Endodermal cell (in vitro differentiated cells): ENCODE data around the gene PACSIN2. TPM values are rescaled to one million over a fixed set of nuclear protein-coding genes. Genes with fewer than 3 reads are reported as not detected.

ENCODE experiments used
- DNase-seq: peaks from one replicate; pipeline ENCODE4 v3.0.0-alpha.2; 2017
- H3K27ac ChIP-seq: 2 replicates; pipeline ENCODE4 v1.5.1; 2013; ENCODE audit warnings: mild to moderate bottlenecking, low read depth, low read length, moderate library complexity
- H3K27me3 ChIP-seq: 2 replicates; pipeline ENCODE4 v1.6.1; 2013; ENCODE audit warnings: mild to moderate bottlenecking, low read length, moderate library complexity; ENCODE audit not compliant: insufficient read depth, control insufficient read depth, poor library complexity, severe bottlenecking
- H3K36me3 ChIP-seq: 2 replicates; pipeline ENCODE4 v1.7.0; 2013; ENCODE audit warnings: mild to moderate bottlenecking, low read length, moderate library complexity; ENCODE audit not compliant: control insufficient read depth, insufficient read depth
- H3K4me1 ChIP-seq: one replicate; pipeline ENCODE4 v1.7.0; 2013; ENCODE audit warnings: low read length; ENCODE audit not compliant: control insufficient read depth, insufficient read depth
- H3K4me3 ChIP-seq: 2 replicates; pipeline ENCODE4 v1.5.1; 2013; ENCODE audit warnings: mild to moderate bottlenecking, low read length, moderate library complexity
- H3K9ac ChIP-seq: 2 replicates; pipeline ENCODE4 v1.6.1; 2013; ENCODE audit warnings: mild to moderate bottlenecking, low read length, moderate library complexity; ENCODE audit not compliant: poor library complexity, severe bottlenecking; ENCODE audit errors: extremely low read depth
- H3K9me3 ChIP-seq: 2 replicates; pipeline ENCODE4 v1.6.1; 2013; ENCODE audit warnings: mild to moderate bottlenecking, low read length, moderate library complexity; ENCODE audit not compliant: control insufficient read depth
- H3K27ac Mint-ChIP-seq: 2 replicates; pipeline ENCODE4 v1.8.0; 2020; ENCODE audit warnings: mixed read lengths
- H3K27me3 Mint-ChIP-seq: 2 replicates; pipeline ENCODE4 v1.8.0; 2021; ENCODE audit warnings: mild to moderate bottlenecking, mixed read lengths; ENCODE audit not compliant: insufficient read depth
- H3K36me3 Mint-ChIP-seq: 2 replicates; pipeline ENCODE4 v1.8.0; 2020; ENCODE audit warnings: low read depth, mixed read lengths
- H3K4me1 Mint-ChIP-seq: 2 replicates; pipeline ENCODE4 v1.8.0; 2020; ENCODE audit warnings: mixed read lengths
- H3K4me3 Mint-ChIP-seq: 2 replicates; pipeline ENCODE4 v1.8.0; 2020; ENCODE audit warnings: mild to moderate bottlenecking, moderate library complexity, mixed read lengths
- H3K9me3 Mint-ChIP-seq: 2 replicates; pipeline ENCODE4 v1.8.0; 2020; ENCODE audit warnings: mild to moderate bottlenecking, mixed read lengths
- WGBS, 2 experiments: methylation state at CpG; one replicate each; pipeline versions ENCODE4 v1.1.5 to v1.1.7; 2013; ENCODE audit warnings: missing lambda C conversion rate in 2 of 2, mixed read lengths in 1 of 2; ENCODE audit not compliant: insufficient coverage in 1 of 2, insufficient read length in 1 of 2; 5-methylcytosine and 5-hydroxymethylcytosine counted together
- total RNA-seq, 2 donors: library from RNA; stranded (reverse); fragmentation: NEBNext Ultra II Directional in 1 of 2; extraction: Animal tissue kit (Norgen Biotek cat#: 25700) in 1 of 2; gene quantifications; 2 replicates in 1 of 2; 3 replicates in 1 of 2; pipeline ENCODE4 v1.2.1, GENCODE V29; 2021
- TF ChIP-seq, protein P1 (sequence below): fragments of 200-600 bp; sonication (generic); conservative IDR thresholded peaks from 2 replicates; pipeline ENCODE4 v1.5.0; 2021; ENCODE audit warnings: antibody characterized with exemption, mild to moderate bottlenecking

Gene PACSIN2
- total RNA-seq, 2 donors from 2014 or later, result 60.7 to 61.4 TPM

DNA sequence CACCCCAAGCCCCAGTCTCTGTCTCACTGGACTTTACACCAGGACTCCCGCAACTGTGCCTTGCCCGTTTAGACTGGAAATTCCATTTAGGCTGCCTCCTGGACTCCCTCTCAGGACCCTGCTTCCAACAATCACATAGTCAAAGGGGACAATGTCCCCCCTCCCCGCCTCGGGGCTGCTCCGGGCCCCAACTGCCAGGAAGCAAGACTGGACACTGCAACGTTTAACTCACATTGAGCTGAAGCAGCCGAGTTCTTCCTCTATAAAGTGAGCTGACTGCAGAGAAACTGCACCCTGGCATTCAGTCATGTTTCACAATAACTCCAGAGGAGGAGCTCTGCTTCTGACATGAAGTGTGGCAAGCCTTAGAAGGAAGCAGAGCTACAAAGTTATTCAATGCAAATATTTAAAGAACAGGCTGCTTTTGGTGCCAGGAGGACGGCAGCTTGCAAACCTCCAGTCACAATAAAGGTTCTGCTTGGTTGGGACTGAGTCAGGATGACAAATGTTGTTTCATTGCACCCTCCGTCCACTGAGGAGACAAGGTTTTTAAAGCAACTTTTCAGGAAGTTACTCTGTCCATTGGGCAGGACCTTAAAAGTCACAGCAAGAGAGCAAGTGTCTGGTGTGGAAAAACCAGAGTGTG is 19.9 kb downstream of the PACSIN2 start:
- Mint-ChIP-seq H3K27me3 (no peaks in the 10 kb centered on the region), H3K9me3 (peaks cover 11% of the 10 kb centered on the region), H3K27ac (peak overlapping the region; percentile 84), H3K36me3 (peaks cover 31% of the 10 kb centered on the region), H3K4me1 (peaks cover 24% of the 10 kb centered on the region), H3K4me3 (no peak overlapping the region)
- H3K9me3 ChIP-seq, result peaks cover 11% of the 10 kb centered on the region
- no peak for DNase-seq
- peak overlapping the region; percentile 25 for H3K27ac ChIP-seq
- H3K36me3 ChIP-seq, result peaks cover 19% of the 10 kb centered on the region
- TF ChIP-seq, protein P1, sequence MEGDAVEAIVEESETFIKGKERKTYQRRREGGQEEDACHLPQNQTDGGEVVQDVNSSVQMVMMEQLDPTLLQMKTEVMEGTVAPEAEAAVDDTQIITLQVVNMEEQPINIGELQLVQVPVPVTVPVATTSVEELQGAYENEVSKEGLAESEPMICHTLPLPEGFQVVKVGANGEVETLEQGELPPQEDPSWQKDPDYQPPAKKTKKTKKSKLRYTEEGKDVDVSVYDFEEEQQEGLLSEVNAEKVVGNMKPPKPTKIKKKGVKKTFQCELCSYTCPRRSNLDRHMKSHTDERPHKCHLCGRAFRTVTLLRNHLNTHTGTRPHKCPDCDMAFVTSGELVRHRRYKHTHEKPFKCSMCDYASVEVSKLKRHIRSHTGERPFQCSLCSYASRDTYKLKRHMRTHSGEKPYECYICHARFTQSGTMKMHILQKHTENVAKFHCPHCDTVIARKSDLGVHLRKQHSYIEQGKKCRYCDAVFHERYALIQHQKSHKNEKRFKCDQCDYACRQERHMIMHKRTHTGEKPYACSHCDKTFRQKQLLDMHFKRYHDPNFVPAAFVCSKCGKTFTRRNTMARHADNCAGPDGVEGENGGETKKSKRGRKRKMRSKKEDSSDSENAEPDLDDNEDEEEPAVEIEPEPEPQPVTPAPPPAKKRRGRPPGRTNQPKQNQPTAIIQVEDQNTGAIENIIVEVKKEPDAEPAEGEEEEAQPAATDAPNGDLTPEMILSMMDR, result no peak
- no peaks in the 10 kb centered on the region for H3K27me3 ChIP-seq
- H3K4me3 ChIP-seq, result no peak overlapping the region
- no peaks in the 10 kb centered on the region for H3K4me1 ChIP-seq
- 84 to 89% methylated on average over 4 to 9 of the region's 9 CpGs for WGBS, 2 experiments
- H3K9ac ChIP-seq, result no peak overlapping the region

DNA sequence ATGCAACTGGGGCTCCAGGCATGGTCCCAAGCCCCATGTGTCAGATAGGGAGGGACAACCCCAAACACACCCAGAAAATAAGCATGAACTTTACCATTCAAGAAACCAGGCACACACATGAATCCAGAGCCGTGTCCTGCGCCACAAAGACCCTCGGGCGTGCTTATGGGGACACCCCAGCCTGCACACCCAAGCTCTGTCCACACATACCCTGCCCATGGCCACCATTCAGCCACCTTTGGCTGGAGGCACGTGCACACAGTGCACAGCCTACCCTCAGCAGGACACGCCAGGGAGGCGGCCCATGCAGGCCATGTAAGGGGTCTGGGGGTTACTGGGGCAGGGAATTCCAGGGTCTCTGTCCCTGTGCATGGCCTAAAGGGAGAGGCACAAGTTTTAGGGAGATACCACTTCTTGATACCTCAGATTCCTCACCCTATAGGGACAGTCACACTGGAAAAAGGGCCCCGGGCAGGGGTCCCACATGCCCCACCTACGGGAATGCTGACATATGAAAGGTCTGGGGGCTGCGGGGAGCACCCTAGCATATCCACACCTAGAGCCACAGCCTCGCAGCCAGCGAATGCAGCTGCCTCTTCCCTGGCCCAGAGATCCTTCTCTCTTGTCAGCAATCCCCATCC is 20.6 kb downstream of the PACSIN2 start:
- peaks cover 7% of the 10 kb centered on the region for H3K9me3 ChIP-seq
- TF ChIP-seq, protein P1, result no peak
- H3K36me3 ChIP-seq, result peaks cover 19% of the 10 kb centered on the region
- no peaks in the 10 kb centered on the region for H3K27me3 Mint-ChIP-seq
- H3K4me3 Mint-ChIP-seq, result no peak overlapping the region
- H3K27me3 ChIP-seq, result no peaks in the 10 kb centered on the region
- peaks cover 11% of the 10 kb centered on the region for H3K9me3 Mint-ChIP-seq
- H3K27ac Mint-ChIP-seq, result peak overlapping the region; percentile 84
- no peaks in the 10 kb centered on the region for H3K4me1 ChIP-seq
- H3K4me3 ChIP-seq, result no peak overlapping the region
- H3K4me1 Mint-ChIP-seq, result peaks cover 24% of the 10 kb centered on the region
- WGBS, 2 experiments, result 97 to 100% methylated on average over 7 to 12 of the region's 12 CpGs
- no peak for DNase-seq
- H3K36me3 Mint-ChIP-seq, result peaks cover 31% of the 10 kb centered on the region
- H3K9ac ChIP-seq, result no peak overlapping the region
- H3K27ac ChIP-seq, result no peak overlapping the region

DNA sequence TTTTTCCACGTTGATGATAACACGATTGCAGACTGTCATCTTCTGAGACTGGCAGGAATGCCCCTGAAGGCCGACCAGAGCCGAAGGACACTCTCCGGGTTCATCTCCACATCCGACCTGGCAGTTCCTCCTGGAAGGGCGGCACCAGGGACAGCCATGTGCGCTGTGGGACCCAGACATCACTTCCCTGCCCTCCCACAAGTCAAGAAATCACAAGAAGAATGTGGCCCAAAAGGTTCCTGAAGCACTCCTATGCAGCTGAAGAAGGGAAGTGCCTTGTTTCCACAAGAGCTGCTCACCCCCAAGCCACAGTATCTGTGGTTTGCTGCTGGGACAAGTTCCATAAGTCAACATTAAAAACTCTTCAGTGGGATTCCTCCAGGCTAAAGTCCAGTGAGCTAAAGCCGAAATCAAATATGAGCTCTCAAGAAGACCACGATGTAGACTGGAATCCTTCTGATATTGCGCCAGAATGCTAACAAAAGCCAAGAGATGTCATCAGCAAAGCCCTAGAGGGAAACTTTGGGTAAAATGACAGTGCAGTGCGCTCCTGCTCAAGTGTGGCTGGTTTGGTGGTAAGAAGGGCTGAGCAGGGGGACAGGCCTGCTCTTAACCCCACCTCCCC is 21.2 kb downstream of the PACSIN2 start:
- WGBS, 2 experiments, result 96 to 97% methylated on average over 10 to 12 of the region's 12 CpGs
- Mint-ChIP-seq H3K27ac (no peak overlapping the region), H3K27me3 (no peaks in the 10 kb centered on the region), H3K9me3 (peaks cover 7% of the 10 kb centered on the region), H3K4me3 (no peak overlapping the region), H3K36me3 (peaks cover 26% of the 10 kb centered on the region), H3K4me1 (peaks cover 24% of the 10 kb centered on the region)
- DNase-seq, result no peak
- Histone ChIP-seq H3K4me1 (no peaks in the 10 kb centered on the region), H3K36me3 (peaks cover 19% of the 10 kb centered on the region), H3K9me3 (peaks cover under 1% of the 10 kb centered on the region), H3K27me3 (no peaks in the 10 kb centered on the region), H3K4me3 (no peak overlapping the region), H3K9ac (no peak overlapping the region), H3K27ac (no peak overlapping the region)
- TF ChIP-seq, protein P1, result no peak
